ENCODE results near the gene SIX4.
A peak's percentile ranks its signal among the peaks of the same experiment; 100 is the strongest.

SIX4 gene

DNA sequence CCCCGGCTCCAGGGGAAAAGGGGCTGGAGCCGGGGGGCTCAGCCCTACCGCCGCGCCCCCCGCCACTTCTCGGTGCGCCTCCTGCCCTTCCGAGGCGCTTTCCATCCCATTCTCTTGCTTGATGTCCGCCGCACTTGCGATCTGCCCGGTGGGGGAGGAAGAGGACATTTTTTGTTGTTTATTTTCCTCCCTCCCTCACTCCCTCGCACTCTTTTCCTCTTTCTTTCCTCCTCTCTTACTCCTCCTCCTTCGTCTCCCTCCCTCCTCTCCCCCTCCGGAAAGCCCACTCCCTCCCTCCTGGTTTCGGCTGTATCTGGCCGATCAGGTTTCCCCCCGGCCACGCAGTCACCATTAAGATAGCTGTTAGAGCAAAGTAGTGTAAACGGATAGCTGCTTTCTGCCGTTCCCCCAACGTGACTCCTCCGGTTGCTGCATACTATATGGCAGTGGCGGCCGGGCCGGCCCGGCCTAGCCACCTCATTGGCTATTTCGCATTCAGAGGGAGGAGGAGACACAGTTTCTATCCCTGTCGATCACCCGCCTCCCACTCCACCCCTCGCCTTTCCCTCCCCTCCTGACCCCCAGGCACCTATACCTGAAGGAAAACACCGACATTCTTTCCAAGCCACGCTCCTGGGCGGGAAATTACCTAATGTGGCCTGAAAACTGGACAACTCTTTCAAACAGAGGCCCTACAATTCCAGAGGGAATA lies at the start of gene SIX4:
SIX4 (minus strand) TSS at position 445 of the 712 bp plus-strand sequence; CDS start at position 168, 277 bp downstream.
- TF ChIP-seq, protein P1, sequence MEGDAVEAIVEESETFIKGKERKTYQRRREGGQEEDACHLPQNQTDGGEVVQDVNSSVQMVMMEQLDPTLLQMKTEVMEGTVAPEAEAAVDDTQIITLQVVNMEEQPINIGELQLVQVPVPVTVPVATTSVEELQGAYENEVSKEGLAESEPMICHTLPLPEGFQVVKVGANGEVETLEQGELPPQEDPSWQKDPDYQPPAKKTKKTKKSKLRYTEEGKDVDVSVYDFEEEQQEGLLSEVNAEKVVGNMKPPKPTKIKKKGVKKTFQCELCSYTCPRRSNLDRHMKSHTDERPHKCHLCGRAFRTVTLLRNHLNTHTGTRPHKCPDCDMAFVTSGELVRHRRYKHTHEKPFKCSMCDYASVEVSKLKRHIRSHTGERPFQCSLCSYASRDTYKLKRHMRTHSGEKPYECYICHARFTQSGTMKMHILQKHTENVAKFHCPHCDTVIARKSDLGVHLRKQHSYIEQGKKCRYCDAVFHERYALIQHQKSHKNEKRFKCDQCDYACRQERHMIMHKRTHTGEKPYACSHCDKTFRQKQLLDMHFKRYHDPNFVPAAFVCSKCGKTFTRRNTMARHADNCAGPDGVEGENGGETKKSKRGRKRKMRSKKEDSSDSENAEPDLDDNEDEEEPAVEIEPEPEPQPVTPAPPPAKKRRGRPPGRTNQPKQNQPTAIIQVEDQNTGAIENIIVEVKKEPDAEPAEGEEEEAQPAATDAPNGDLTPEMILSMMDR (IDR thresholded peaks at IDR 0.05; ENCODE audit: low read depth, low read length, missing control alignments), result no peak
- H3K4me3 ChIP-seq (ENCODE audit: low read depth, low read length), result peak within 1 kb of the TSS; percentile 92
- no peaks in the 10 kb centered on the region for H3K27me3 ChIP-seq (replicated peaks)
- peaks cover 9% of the 10 kb centered on the region for H3K36me3 ChIP-seq (replicated peaks)
- in situ Hi-C loops (cut with HindIII; ENCODE audit: low pct_ligation_motif_present, low sequenced_read_pairs), result no loop called here
- peak within 1 kb of the TSS; percentile 54 for H3K27ac ChIP-seq
- peak; percentile 84 for DNase-seq

DNA sequence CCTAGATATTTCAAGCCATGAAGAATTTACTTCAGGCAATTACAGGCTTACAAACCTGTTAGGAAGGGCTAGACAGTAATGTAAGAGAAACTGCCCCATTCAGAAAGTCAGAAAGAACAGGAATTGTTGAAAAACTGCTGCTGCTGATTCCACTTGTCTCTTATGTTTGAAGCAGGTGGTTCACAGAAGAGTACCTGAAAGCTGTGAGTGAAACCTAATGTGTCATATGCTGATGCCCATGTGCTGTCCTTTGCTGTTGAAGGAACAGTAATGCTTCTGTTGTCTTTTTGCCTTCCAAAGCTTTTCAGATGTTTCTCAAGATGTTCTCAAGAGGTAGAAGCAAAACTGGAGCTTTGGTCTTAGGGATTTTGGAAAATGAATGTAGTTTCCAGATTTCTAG lies 49.4 kb upstream of the SIX4 start:
- H3K4me3 ChIP-seq (ENCODE audit: low read depth, low read length), result no peak overlapping the region
- TF ChIP-seq, protein P1 (IDR thresholded peaks at IDR 0.05; ENCODE audit: low read depth, low read length, missing control alignments), result no peak
- H3K27ac ChIP-seq, result no peak overlapping the region
- DNase-seq, result no peak
- no peaks in the 10 kb centered on the region for H3K27me3 ChIP-seq (replicated peaks)
- in situ Hi-C loops (cut with HindIII; ENCODE audit: low pct_ligation_motif_present, low sequenced_read_pairs), result no loop called here
- no peaks in the 10 kb centered on the region for H3K36me3 ChIP-seq (replicated peaks)

DNA sequence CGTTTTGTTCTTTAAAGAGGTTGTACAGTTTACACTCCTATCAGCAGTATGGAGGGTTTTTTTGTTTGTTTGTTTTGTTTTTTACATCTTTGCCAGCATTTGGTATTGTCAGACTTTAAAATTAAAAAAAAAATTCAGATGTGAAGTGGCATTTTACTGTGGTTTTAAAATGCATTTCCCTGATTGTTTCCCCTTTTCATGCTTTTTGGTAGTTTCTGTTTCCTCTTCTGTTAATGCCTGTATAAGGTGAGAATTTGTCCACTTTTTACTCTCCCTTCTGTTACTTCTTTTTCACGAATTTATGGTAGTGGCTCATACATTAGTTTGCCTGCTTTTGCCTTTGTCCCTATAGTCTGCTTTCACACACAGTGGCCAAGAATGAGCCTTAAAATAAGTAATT lies 47.0 kb upstream of the SIX4 start:
- H3K36me3 ChIP-seq (replicated peaks), result no peaks in the 10 kb centered on the region
- TF ChIP-seq, protein P1 (IDR thresholded peaks at IDR 0.05; ENCODE audit: low read depth, low read length, missing control alignments), result no peak
- no peaks in the 10 kb centered on the region for H3K27me3 ChIP-seq (replicated peaks)
- no peak overlapping the region for H3K27ac ChIP-seq
- in situ Hi-C loops (cut with HindIII; ENCODE audit: low pct_ligation_motif_present, low sequenced_read_pairs), result no loop called here
- no peak for DNase-seq
- no peak overlapping the region for H3K4me3 ChIP-seq (ENCODE audit: low read depth, low read length)

DNA sequence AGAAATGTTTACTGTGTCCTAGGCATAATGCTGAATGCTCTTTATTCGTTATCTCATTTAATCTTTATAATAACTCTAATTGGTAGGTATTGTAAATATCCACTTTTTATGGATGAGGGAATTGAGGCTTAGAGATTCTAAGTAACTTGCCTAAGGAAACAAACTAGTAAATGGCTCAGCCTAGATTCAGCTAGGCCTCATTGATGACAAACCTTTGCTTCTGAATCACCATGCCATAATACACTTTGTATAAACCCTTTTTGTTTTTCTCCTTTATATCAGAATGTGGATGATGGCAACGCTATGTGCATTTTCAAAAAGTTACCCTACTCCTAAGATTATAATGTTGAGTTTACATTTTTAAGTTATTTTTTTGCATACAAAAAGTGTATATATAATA lies 44.5 kb upstream of the SIX4 start:
- H3K36me3 ChIP-seq (replicated peaks), result no peaks in the 10 kb centered on the region
- H3K4me3 ChIP-seq (ENCODE audit: low read depth, low read length), result no peak overlapping the region
- no peaks in the 10 kb centered on the region for H3K27me3 ChIP-seq (replicated peaks)
- DNase-seq, result no peak
- TF ChIP-seq, protein P1 (IDR thresholded peaks at IDR 0.05; ENCODE audit: low read depth, low read length, missing control alignments), result no peak
- in situ Hi-C loops (cut with HindIII; ENCODE audit: low pct_ligation_motif_present, low sequenced_read_pairs), result no loop called here
- no peak overlapping the region for H3K27ac ChIP-seq

DNA sequence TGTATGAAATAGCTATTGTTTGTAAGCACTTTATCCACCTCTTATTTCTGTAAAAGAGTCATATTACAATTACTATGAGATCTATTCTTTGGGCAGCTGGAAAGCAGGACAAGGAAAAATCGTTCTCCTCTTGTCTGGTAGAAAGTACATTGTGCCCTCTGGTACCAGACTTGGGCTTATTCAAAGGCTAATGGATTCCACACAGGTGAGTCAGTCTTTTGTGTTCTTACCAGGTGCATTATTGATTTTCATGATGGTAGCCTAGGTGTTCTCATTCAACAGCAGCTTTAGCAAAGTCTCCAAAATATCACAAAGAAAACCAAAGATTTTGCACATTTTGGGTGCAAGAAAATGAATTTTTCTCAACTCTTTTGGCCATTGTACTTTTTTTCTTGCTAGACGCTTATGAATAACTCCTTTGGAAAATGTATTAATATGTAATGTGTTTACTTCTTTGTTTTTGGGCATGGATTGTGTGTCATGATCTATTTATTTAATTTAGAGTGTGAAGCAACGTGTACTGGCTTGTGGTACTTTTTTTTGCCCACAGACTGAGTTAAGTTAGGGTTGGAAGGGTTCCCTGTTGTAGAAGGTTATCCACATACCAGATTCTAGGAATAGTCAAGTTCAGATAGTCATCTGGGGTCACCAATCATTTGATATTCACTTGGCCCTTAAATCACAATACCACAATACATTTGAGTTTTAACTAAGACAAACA lies 36.7 kb upstream of the SIX4 start:
- H3K27me3 ChIP-seq (replicated peaks), result no peaks in the 10 kb centered on the region
- H3K4me3 ChIP-seq (ENCODE audit: low read depth, low read length), result no peak overlapping the region
- no peaks in the 10 kb centered on the region for H3K36me3 ChIP-seq (replicated peaks)
- no peak overlapping the region for H3K27ac ChIP-seq
- TF ChIP-seq, protein P1 (IDR thresholded peaks at IDR 0.05; ENCODE audit: low read depth, low read length, missing control alignments), result no peak
- DNase-seq, result no peak
- in situ Hi-C loops (cut with HindIII; ENCODE audit: low pct_ligation_motif_present, low sequenced_read_pairs), result no loop called here
